HG03565 (cell line): Measurements from ENCODE around the gene PFKM.

Experiments
- ATAC-seq: cut with Tn5 transposase; IDR thresholded peaks from one replicate; pipeline ENCODE4 v1.9.1; 2021; ENCODE audit warnings: mild to moderate bottlenecking, moderate library complexity; ENCODE audit not compliant: unreplicated experiment

PFKM gene

DNA sequence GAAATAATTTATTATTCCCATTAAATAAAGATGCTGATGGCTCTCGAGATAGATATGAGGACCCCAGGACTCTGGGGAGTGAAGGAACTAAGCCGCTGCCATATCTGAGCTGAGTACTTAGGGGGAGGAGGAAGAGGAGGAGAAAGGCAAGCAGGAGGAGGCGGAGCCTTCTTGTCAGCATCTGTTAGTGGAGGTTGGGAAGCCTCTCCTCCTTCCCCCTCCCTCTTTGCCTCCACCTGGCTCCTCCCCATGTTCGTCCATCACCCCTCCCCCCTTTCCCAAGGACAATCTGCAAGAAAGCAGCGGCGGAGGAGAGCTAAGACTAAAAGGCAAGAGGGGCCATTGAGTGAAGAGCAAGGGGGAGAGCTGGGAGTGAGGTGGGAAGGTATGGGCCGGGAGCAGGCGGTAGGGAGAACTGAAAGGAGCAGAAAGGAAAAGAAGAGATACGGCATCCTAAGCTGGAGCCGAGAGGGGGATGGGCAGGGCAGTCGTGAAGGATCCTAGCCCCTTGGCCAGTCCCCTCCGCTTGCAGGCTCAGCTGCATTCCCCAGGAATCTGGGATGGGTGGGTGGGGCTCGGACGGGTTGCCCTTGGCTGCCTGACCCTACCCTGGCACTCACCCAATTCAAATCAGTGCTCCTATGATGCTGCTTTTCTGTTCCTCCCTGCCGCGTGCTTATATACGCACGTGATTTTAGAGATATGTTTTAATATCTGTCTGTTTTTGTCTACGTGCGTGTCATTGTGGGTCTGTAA lies at the start of gene PFKM:
Gene PFKM, plus strand, starts transcription at position 287 of the 756 bp plus-strand sequence. CDS start 3,411 bp downstream, outside the sequence.
- ATAC-seq, result peak; percentile 98

GRCh38 chr12:48070033-48070432 lies 49.1 kb upstream of the PFKM start:
- no peak for ATAC-seq

DNA sequence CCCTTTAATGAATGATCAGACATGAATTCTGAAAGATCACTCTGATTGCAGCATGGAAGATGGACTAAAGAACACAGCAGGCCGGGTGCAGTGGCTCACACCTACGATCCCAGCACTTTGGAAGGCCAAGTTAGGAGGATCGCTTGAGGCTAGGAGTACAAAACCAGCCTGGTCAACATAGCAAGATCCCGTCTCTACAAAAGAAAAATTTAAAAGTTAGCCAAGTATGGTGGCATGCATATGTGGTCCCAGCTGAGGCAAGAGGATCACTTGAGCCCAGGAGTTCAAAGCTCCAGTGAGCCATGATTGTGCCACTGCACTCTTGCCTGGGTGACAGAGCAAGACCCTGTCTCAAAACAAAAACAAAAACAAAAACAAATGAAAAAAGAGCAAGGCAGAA lies 48.4 kb upstream of the PFKM start:
- no peak for ATAC-seq

GRCh38 chr12:48071808-48072207 lies 47.4 kb upstream of the PFKM start:
- no peak for ATAC-seq

- no peak for ATAC-seq
Measured at GRCh38 chr12:48072266-48072665, 46.9 kb upstream of the PFKM start.

GRCh38 chr12:48074266-48074665 lies 44.9 kb upstream of the PFKM start:
- ATAC-seq, result no peak

- ATAC-seq, result no peak
Measured at GRCh38 chr12:48075832-48076231, 43.3 kb upstream of the PFKM start.

DNA sequence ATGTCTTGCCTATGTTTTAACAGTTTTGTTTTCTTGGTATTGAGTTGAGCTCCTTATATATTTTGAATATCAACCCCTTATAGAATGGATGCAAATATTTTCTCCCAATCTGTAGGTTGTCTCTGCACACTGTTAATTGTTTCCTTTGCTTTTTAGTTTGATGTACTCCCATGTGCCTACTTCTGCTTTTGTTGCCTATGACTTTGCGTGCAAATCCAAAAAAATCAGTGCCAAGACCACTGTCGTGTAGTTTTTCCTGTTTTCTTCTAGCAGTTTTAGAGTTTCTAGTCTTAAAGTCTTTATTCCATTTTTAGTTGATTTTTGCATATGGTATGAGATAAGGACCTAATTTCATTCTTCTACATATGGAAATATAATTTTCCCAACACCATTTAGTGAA lies 42.1 kb upstream of the PFKM start:
- ATAC-seq, result no peak

DNA sequence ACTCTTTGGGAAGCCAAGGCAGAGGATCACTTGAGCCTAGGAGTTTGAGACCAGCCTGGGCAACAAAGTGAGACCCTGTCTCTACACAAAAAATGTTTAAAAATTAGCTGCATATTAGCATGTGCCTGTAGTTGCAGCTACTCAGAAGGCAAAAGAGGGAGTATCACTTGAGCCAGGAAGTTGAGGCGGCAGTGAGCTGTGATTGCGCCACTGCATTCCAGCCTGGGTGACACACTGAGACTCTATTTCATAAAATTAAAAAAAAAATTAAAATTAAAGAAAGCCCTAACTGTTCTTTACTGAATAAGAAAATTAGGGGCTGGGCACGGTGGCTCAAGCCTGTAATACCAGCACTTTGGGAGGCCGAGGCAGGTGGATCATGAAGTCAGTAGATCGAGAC lies 40.3 kb upstream of the PFKM start:
- ATAC-seq, result no peak

DNA sequence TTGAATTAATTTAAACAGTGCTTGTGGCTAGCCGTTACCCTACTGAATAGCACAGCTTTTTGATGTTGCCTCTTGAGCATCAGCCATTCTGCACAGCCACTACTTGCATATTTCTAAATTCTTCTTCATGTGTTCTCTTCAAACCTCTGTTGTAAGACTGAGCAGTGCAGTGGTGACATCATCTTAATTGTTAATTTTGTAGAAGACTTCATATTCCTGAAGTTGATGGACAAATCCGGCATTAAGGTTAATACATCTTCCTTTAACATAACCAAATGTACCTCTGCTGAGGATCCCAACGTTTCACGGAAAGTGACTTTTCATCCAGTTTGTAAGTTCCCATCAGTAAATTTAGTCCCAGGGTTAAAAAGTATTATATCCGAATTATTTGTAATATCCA lies 38.9 kb upstream of the PFKM start:
- ATAC-seq, result no peak

GRCh38 chr12:48080821-48081220 lies 38.3 kb upstream of the PFKM start:
- ATAC-seq, result no peak

GRCh38 chr12:48084066-48084465 lies 35.1 kb upstream of the PFKM start:
- ATAC-seq, result no peak

GRCh38 chr12:48084841-48085460 lies 34.2 kb upstream of the PFKM start:
- no peak for ATAC-seq

DNA sequence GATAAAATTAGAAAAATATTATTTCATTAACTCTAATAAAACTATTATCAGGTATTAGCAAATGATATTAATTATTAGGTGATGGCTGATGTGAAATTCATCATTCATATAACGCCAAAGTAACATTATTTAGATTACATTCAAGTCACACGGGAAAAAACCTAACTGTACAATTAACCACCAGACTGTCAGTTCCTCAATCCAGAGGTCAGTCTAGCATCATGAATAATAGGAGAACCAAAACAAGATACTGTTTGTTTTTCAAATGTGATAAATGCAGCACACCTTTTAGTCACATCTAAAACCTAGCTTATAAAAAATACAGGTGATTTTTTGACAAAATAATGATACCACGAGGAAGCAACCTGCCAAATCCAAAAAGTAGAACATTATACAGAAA lies 32.8 kb upstream of the PFKM start:
- ATAC-seq, result no peak

DNA sequence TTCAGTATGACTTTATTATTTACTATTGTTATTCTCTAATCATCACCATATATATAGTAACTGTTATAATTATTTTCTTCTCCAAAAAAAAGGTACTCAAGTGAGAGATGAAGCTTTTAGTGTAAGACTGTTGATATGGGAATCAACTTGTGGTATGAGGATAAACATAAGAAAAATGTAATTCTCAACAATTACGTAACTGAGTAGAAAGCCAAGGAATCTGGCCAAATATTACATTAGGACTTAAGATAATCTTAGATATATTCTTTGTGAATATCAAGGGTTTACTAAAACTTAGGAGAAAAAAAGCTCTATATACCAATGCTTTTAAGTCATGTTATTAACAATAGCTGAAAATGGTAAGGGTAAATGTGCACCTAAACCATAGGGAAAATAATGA lies 26.6 kb upstream of the PFKM start:
- ATAC-seq, result no peak

GRCh38 chr12:48104531-48104930 lies 14.6 kb upstream of the PFKM start:
- ATAC-seq, result no peak

GRCh38 chr12:48105321-48105866 lies 13.8 kb upstream of the PFKM start:
- peak; percentile 21 for ATAC-seq

GRCh38 chr12:48105867-48106680 lies 13.1 kb upstream of the PFKM start, which contains the start of gene SENP1:
Gene SENP1 (minus strand): TSS chr12:48106079. CDS start chr12:48101472, 4,607 bp downstream.
- ATAC-seq, result peak; percentile 38

GRCh38 chr12:48106681-48107613 lies 12.2 kb upstream of the PFKM start:
- ATAC-seq, result no peak

DNA sequence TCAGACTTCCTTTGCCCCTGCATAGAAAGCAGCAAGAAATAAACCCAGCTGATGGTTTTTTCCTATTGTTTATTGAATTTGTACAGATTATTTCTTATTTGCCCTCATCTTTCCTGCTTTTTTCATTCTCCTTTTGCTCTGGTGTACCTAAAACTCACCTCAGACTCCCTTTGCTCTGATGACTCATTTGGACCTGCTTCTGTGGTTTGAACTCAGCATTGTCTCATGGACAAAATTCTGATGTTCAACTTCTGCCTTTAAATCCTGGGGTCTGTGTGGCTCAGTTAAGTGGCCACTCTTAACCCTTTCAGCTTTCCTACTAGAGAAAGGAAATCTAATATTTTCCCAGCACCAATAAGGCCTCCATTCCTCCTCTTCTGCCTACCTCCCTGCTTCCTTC lies 9.7 kb upstream of the PFKM start:
- ATAC-seq, result no peak
